ENCODE results near the gene DOCK3.
"Not testable (repeated sequence)": the region's sequence is repeated elsewhere in the genome, so short reads cannot be mapped to it uniquely, and the experiment has no call there.

DOCK3 gene

GRCh38 chr3:50806806-50807205 is 132.1 kb downstream of the DOCK3 start:
- no peak for DNase-seq

DNA sequence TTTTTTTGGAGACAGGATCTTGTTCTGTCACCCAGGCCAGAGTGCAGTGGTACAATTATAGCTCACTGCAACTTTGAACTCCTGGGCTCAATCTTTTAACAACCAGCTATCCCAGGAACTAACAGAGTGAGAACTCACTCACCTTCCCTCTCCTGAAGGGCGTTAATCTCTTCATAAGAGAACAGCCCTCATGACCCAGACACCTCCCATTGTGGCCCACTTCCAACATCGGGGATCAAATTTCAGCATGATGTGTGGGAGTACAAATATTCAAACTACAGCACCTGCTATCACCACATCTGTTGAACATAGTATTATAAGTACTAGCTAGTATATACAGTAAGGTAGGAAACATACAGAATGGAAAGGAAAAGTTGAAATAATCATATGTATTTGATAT is 132.5 kb downstream of the DOCK3 start:
- peak; percentile 18 for DNase-seq

DNA sequence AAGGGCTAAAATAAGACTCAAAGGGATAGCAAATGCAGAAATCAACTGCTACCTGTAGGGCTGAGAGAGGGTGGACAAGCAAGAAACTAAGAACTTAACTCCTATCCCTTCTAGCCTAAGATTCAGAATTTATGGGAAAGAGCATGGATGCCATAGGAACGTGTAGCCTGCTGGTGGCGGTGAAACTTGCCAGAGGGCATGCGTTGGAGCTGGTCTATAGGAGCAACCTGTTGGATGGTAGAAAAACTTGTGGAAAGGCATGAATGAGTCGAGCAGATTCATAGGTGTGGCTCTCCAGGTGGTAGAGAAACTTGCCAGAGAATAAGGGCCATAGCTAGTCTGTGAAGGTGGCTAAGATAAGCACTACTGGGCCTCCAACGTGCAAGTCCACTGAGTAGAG is 137.2 kb downstream of the DOCK3 start:
- DNase-seq, result no peak

- DNase-seq, result no peak
These were observed 141.1 kb downstream of the DOCK3 start for GRCh38 chr3:50815844-50816243.

- DNase-seq, result no peak
These were observed 142.2 kb downstream of the DOCK3 start for GRCh38 chr3:50816894-50817293.

DNA sequence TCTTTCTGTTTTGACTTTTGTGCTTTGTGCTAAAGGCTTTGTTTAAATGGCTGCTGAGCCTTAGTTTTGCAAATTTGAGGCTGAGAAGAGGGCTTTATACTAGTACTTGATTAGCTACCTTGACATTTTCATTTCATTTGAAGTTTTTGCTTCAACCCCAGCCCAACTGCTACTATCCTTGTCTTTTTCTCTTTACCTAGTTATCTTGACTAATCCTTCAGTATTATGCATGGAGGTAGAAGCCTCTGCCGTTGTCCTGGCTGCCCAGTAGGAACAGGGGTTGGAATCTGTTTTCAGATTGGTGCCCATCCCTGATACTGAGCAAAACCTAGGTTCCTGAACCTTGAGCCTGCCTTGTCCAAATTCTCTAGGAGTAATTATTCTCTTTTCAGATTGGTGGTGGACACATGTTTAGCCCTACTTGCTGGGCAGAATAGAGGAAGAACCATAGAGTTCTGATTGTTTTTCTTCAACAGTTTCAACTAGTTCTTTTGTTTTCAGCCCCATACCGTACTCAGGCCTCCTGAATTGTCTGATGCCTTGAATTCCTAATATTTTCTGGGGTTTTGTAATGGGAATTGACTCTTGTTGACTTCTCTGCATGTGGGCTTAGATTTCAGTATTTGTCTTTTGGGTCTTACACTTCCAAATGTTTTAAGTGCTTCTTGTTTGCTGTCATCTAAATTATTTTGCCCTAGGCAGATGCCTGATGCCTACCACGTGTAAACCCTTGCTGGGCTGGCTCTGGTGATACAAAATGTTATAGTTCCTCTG is 143.2 kb downstream of the DOCK3 start:
- no peak for DNase-seq

DNA sequence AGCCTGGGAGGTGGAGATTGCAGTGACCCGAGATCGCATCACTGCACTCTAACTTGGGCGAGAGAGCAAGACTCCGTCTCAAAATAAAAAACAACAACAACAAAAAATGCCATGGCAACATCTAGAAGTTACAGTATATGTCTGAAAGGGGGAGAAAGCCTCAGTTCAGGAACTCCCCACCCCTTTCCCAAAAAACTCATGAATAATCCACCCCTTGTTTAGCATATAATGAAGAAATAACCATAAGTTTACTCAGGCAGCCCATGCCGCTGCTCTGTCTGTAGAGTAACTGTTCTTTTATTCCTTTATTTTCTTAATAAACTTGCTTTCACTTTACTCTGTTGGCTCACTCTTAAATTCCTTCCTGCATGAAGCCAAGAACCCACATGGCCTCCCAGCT is 145.2 kb downstream of the DOCK3 start:
- no peak for DNase-seq

GRCh38 chr3:50825841-50826240 is 151.1 kb downstream of the DOCK3 start:
- DNase-seq, result no peak

GRCh38 chr3:50830451-50830850 is 155.7 kb downstream of the DOCK3 start:
- DNase-seq, result no peak

- DNase-seq, result not testable (repeated sequence)
These were observed 156.3 kb downstream of the DOCK3 start for GRCh38 chr3:50831009-50831408.

- no peak for DNase-seq
These were observed 166.3 kb downstream of the DOCK3 start for GRCh38 chr3:50840983-50841489.

- DNase-seq, result no peak
These were observed 173.6 kb downstream of the DOCK3 start for GRCh38 chr3:50848308-50848707.

- no peak for DNase-seq
These were observed 176.1 kb downstream of the DOCK3 start for GRCh38 chr3:50850639-50851511.

DNA sequence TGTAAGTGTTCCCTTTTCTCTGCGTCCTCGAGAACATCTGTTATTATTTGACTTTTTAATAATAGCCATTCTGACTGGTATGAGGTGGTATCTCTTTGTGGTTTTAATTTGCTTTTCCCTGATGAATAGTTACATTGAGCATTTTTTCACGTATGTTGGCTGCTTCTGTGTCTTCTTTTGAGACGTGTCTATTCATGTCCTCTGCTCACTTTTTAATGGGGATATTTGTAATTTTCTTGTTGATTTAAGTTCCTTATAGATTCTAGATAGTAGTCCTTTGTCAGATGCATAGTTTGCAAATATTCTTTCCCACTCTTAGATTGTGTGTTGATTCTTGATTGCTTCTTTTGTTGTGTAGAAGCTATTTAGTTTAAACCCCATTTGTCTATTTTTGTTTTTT is 179.2 kb downstream of the DOCK3 start:
- no peak for DNase-seq

- no peak for DNase-seq
These were observed 187.5 kb downstream of the DOCK3 start for GRCh38 chr3:50862221-50862620.

DNA sequence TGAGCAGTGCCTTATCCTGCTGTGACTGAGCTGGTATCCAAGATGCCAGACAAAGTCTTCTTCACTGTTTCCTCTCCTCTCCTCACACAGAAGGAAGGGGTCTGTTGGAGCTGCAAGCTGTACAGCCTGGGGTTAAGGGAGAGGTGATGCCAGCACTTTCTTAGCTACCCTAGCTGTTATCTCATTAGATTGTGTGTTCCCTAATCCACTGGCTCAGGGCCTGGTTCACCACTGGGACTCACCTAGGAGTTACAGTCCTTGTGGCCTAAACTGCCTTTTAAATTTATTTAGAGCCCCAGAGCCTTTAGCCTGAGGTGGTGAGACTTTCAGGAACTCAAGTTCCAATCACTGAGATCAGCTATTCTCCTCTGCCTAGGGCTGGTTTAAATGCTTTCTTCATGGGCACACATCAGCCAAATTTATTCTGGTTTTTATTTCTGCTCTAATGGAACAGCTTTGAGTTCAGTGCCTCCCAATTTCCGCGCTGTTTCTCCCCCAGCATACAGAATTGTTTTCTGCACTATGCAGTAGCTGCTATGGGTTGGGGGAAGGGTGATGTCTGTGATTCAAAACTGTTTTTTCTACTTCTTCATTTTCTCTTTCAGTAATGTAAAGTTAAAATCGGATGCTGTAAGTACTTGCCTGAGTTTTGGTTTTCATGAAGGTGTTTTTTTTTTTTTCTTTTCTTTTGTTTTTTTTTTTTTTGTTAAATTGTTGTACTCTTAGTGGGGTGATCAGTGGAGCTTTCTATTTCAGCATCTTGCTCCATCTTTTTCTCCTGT is 198.8 kb downstream of the DOCK3 start:
- DNase-seq, result no peak

GRCh38 chr3:50874876-50875275 is 200.1 kb downstream of the DOCK3 start:
- DNase-seq, result not testable (repeated sequence)

DNA sequence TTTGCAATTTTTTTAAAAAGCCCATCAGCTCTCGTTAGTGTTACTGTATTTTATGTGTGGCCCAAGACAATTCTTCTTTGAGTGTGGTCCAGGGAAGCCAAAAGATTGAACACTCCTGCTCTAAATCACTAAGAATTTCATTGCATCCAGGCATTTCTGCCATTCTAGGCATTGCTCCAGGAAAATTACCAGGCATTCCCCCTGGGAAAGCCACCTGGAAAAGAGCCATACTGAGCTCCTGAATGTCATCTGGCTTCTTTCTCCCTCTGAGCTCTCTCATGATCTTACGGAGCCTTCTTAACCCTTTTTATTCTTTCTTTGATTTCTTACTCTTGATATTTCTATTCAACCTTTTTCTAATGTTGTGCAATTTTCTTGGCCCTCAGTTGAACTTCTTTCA is 202.2 kb downstream of the DOCK3 start:
- DNase-seq, result peak; percentile 1

- not testable (repeated sequence) for DNase-seq
These were observed 208.0 kb downstream of the DOCK3 start for GRCh38 chr3:50882733-50883132.

GRCh38 chr3:50883755-50884154 is 209.0 kb downstream of the DOCK3 start:
- no peak for DNase-seq

DNA sequence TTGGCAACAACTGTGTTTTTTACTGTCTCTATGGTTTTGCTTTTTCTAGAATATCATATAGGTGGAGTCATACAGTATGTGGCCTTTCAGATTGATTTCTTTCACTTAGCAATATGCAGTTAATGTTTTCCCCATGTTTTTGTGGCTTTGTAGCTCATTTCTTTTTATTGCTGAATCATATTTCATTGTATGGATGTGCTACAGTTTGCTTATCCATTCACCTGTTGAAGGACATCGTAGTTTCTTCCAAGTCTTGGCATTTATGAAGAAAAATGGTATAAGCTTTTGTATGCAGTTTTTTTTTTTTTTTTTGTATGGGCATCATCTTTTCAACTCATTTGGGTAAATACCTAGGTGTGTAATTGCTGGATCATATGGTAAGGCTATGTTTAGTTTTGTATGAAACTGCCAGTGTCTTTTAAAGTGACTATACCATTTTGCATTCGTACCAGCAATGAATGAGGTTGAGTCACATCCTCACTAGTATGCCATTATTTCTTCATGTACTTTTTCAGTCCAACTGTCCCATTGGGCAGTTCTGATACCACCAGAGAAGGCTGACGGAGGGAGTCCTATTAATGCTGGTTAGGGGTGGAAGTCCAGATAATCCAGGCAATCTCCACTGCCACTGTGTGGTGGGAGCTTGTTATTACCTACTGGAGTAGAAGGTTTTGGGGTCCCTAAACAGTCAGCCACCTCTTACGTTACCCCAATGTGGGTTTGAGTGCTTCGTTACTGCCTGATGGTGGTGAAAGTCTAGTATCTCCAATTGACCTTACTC is 210.5 kb downstream of the DOCK3 start:
- DNase-seq, result no peak

- no peak for DNase-seq
These were observed 216.1 kb downstream of the DOCK3 start for GRCh38 chr3:50890688-50891344.
